Calu3 (cell line): ENCODE data around the gene RSPO4. TPM values are rescaled to one million over a fixed set of nuclear protein-coding genes. Genes with fewer than 3 reads are reported as not detected.
A peak's percentile ranks its signal among the peaks of the same experiment; 100 is the strongest.

ENCODE experiments used
- BruUV-seq: library from RNA; stranded (reverse); fragments of 400-500 nt; replicated peaks from 2 replicates; lab custom pipeline; 2021; lab: Mats Ljungman, UMichigan
- CTCF ChIA-PET: fragments of 300-600 bp; sonication (Branson Sonifier 250); formaldehyde crosslinking; loops from one replicate; lab custom pipeline; 2022; ENCODE audit warnings: antibody characterized with exemption; lab: Charles Lee
- DNase-seq: peaks from one replicate; pipeline ENCODE4 v3.0.0; 2022
- H3K27ac Mint-ChIP-seq: one replicate; pipeline ENCODE4 v1.8.0; 2022; ENCODE audit warnings: mixed read lengths; ENCODE audit not compliant: unreplicated experiment
- H3K27me3 Mint-ChIP-seq: one replicate; pipeline ENCODE4 v1.8.0; 2022; ENCODE audit warnings: mixed read lengths; ENCODE audit not compliant: unreplicated experiment
- H3K36me3 Mint-ChIP-seq: one replicate; pipeline ENCODE4 v1.8.0; 2022; ENCODE audit warnings: mild to moderate bottlenecking, moderate library complexity, mixed read lengths; ENCODE audit not compliant: insufficient read depth, unreplicated experiment
- H3K4me1 Mint-ChIP-seq: one replicate; pipeline ENCODE4 v1.8.0; 2022; ENCODE audit warnings: mild to moderate bottlenecking, low read depth, mixed read lengths; ENCODE audit not compliant: unreplicated experiment
- H3K4me3 Mint-ChIP-seq: one replicate; pipeline ENCODE4 v1.8.0; 2022; ENCODE audit warnings: mild to moderate bottlenecking, low read depth, moderate library complexity, mixed read lengths; ENCODE audit not compliant: unreplicated experiment
- H3K9me3 Mint-ChIP-seq: one replicate; pipeline ENCODE4 v1.8.0; 2022; ENCODE audit warnings: low read depth, mixed read lengths; ENCODE audit not compliant: unreplicated experiment
- intact Hi-C: fragments of 100-400 bp; cut with micrococcal nuclease; formaldehyde crosslinking; loops from one replicate; pipeline ENCODE4 v1.10.0; 2022; ENCODE audit not compliant: unreplicated experiment
- total RNA-seq: library from RNA; stranded (reverse); gene quantifications from 2 replicates; pipeline ENCODE4 v1.2.3, GENCODE V29; 2022
- TF ChIP-seq, protein P1 (sequence below): fragments of 200-600 bp; IDR thresholded peaks from one replicate; pipeline ENCODE4 v1.8.0; 2022; ENCODE audit warnings: antibody characterized with exemption; ENCODE audit not compliant: unreplicated experiment

RSPO4 gene
- total RNA-seq, 1 experiment from 2014 or later: not detected

DNA sequence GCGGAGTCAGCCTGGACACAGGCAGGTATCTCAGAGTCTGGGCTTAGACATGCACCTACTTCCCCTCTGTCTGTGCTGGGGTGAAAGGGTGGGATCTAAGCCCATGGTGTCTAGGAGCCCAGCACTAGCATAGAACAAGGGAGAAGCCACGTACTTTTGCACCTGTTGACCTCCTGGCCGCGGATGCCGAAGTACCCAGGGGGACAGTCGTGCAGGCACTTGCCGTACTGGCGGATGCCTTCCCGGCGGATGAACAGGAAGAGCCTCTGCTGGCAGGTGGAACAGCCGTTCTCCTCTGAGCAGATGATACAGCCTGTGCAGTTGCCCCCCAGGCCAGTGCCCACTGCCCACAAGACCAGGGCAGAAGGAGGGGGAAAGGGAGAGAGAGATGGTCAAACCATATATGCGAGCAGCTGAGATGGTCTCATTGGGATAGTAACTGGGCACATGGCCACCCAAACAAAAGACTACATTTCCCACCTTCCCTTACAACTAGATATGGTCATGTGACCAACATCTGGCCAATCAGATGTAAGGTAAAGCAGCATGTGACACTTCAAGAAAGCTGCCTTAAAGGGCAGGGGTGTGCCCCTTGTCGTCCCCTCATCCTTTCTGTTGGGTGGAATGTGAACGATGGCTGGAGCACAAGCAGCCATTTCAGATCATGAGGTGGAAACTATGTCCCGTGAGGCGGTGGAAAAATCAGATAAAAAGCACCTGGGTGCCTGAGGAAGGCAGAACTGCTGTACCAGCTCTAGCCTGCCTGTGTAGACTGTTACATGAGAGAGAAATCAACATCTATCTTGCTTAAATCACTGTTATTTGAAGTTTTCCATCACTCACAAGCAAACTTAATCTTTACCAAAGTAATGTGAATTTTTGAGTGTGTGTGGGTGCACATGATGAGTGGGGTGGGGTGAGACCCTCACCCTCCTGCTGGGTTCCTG lies 34.0 kb downstream of the RSPO4 start:
- CTCF ChIA-PET: no interaction called here
- no peak overlapping the region for H3K27ac Mint-ChIP-seq
- DNase-seq: peak; percentile 13
- peaks cover 62% of the 10 kb centered on the region for H3K27me3 Mint-ChIP-seq
- intact Hi-C loops: no loop called here
- TF ChIP-seq, protein P1, sequence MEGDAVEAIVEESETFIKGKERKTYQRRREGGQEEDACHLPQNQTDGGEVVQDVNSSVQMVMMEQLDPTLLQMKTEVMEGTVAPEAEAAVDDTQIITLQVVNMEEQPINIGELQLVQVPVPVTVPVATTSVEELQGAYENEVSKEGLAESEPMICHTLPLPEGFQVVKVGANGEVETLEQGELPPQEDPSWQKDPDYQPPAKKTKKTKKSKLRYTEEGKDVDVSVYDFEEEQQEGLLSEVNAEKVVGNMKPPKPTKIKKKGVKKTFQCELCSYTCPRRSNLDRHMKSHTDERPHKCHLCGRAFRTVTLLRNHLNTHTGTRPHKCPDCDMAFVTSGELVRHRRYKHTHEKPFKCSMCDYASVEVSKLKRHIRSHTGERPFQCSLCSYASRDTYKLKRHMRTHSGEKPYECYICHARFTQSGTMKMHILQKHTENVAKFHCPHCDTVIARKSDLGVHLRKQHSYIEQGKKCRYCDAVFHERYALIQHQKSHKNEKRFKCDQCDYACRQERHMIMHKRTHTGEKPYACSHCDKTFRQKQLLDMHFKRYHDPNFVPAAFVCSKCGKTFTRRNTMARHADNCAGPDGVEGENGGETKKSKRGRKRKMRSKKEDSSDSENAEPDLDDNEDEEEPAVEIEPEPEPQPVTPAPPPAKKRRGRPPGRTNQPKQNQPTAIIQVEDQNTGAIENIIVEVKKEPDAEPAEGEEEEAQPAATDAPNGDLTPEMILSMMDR: no peak
- no peaks in the 10 kb centered on the region for H3K9me3 Mint-ChIP-seq
- BruUV-seq: no TSS peak
- no peak overlapping the region for H3K4me3 Mint-ChIP-seq
- peaks cover 5% of the 10 kb centered on the region for H3K36me3 Mint-ChIP-seq
- no peaks in the 10 kb centered on the region for H3K4me1 Mint-ChIP-seq

GRCh38 chr20:965956-966355 lies 36.2 kb downstream of the RSPO4 start:
- DNase-seq: no peak

GRCh38 chr20:963795-964194 lies 38.3 kb downstream of the RSPO4 start:
- no TSS peak for BruUV-seq
- TF ChIP-seq, protein P1: no peak
- Mint-ChIP-seq H3K27me3 (peaks cover 82% of the 10 kb centered on the region), H3K9me3 (no peaks in the 10 kb centered on the region), H3K4me1 (no peaks in the 10 kb centered on the region), H3K4me3 (no peak overlapping the region), H3K36me3 (no peaks in the 10 kb centered on the region), H3K27ac (no peak overlapping the region)
- intact Hi-C loops: no loop called here
- no peak for DNase-seq
- CTCF ChIA-PET: no interaction called here

More at GRCh38 chr20:965956-966355, 36.2 kb downstream of the RSPO4 start:
- H3K4me1 Mint-ChIP-seq: no peaks in the 10 kb centered on the region
- TF ChIP-seq, protein P1: no peak
- CTCF ChIA-PET: no interaction called here
- H3K4me3 Mint-ChIP-seq: no peak overlapping the region
- no TSS peak for BruUV-seq
- H3K9me3 Mint-ChIP-seq: no peaks in the 10 kb centered on the region
- peaks cover 82% of the 10 kb centered on the region for H3K27me3 Mint-ChIP-seq
- H3K36me3 Mint-ChIP-seq: peaks cover 5% of the 10 kb centered on the region
- intact Hi-C loops: no loop called here
- no peak overlapping the region for H3K27ac Mint-ChIP-seq

GRCh38 chr20:962683-963082 lies 39.4 kb downstream of the RSPO4 start:
- BruUV-seq: no TSS peak
- H3K27me3 Mint-ChIP-seq: peaks cover 87% of the 10 kb centered on the region
- H3K27ac Mint-ChIP-seq: no peak overlapping the region

More at GRCh38 chr20:962683-963082, 39.4 kb downstream of the RSPO4 start:
- no peaks in the 10 kb centered on the region for H3K9me3 Mint-ChIP-seq
- no peaks in the 10 kb centered on the region for H3K36me3 Mint-ChIP-seq
- no peak overlapping the region for H3K4me3 Mint-ChIP-seq
- intact Hi-C loops: no loop called here
- no peak for DNase-seq
- CTCF ChIA-PET: no interaction called here
- H3K4me1 Mint-ChIP-seq: no peaks in the 10 kb centered on the region
- TF ChIP-seq, protein P1: no peak
